GM18499 (cell line): ENCODE results near the gene MGA.

Experiments used
- ATAC-seq: cut with Tn5 transposase; IDR thresholded peaks from one replicate; pipeline ENCODE4 v1.9.1; 2021; ENCODE audit warnings: moderate number of reproducible peaks; ENCODE audit not compliant: insufficient read depth, unreplicated experiment

MGA gene

GRCh38 chr15:41656188-41656587, 4.0 kb upstream of the MGA start:
- no peak for ATAC-seq

GRCh38 chr15:41658689-41659088, 1.5 kb upstream of the MGA start:
- ATAC-seq, result no peak

GRCh38 chr15:41659190-41659589, 1.0 kb upstream of the MGA start:
- no peak for ATAC-seq

GRCh38 chr15:41659855-41660234, 360 bp upstream of the MGA start:
- no peak for ATAC-seq

- no peak for ATAC-seq
Observed at GRCh38 chr15:41661078-41661517, 893 bp downstream of the MGA start.

- ATAC-seq, result no peak
Observed at GRCh38 chr15:41661518-41662225, 1.5 kb downstream of the MGA start.

- ATAC-seq, result no peak
Observed at GRCh38 chr15:41666353-41666920, 6.2 kb downstream of the MGA start.

- ATAC-seq, result no peak
Observed at GRCh38 chr15:41669701-41670100, 9.5 kb downstream of the MGA start.

- ATAC-seq, result no peak
Observed at GRCh38 chr15:41671656-41672648, 11.7 kb downstream of the MGA start.

- no peak for ATAC-seq
Observed at GRCh38 chr15:41675337-41675736, 15.1 kb downstream of the MGA start.

- ATAC-seq, result no peak
Observed at GRCh38 chr15:41678742-41679141, 18.5 kb downstream of the MGA start.

GRCh38 chr15:41683955-41684354, 23.8 kb downstream of the MGA start:
- ATAC-seq, result no peak

GRCh38 chr15:41688671-41689070, 28.5 kb downstream of the MGA start:
- no peak for ATAC-seq

GRCh38 chr15:41689083-41689482, 28.9 kb downstream of the MGA start:
- ATAC-seq, result no peak

GRCh38 chr15:41689834-41690233, 29.6 kb downstream of the MGA start:
- no peak for ATAC-seq

GRCh38 chr15:41690636-41691035, 30.4 kb downstream of the MGA start:
- ATAC-seq, result no peak

- no peak for ATAC-seq
Observed at GRCh38 chr15:41691471-41691870, 31.3 kb downstream of the MGA start.

- no peak for ATAC-seq
Observed at GRCh38 chr15:41692049-41692448, 31.8 kb downstream of the MGA start.

- no peak for ATAC-seq
Observed at GRCh38 chr15:41693757-41694156, 33.6 kb downstream of the MGA start.

- ATAC-seq, result peak; percentile 80
Observed at GRCh38 chr15:41695750-41696436, 35.7 kb downstream of the MGA start.
